HL-60/S4 treated with phorbol 12-myristate 13-acetate at 8.2 ng/mL for 4 days and 3 days (cell line): ENCODE results near the gene PRR15L.

Experiments
- in situ Hi-C: fragments of 300-500 bp; cut with MboI; formaldehyde crosslinking; loops from 2 replicates; pipeline ENCODE4 v1.15.0; 2022; ENCODE audit warnings: low sequenced_read_pairs

PRR15L gene

GRCh38 chr17:47962901-47963300, 5.2 kb upstream of the PRR15L start:
- in situ Hi-C loops, result no loop called here

- in situ Hi-C loops, result no loop called here
Observed at GRCh38 chr17:47961406-47961805, 3.7 kb upstream of the PRR15L start.

GRCh38 chr17:47959825-47960655, 2.4 kb upstream of the PRR15L start:
- in situ Hi-C loops, result no loop called here

GRCh38 chr17:47956791-47957590, 692 bp downstream of the PRR15L start:
- in situ Hi-C loops, result no loop called here

GRCh38 chr17:47955497-47956461, 1.9 kb downstream of the PRR15L start:
- in situ Hi-C loops, result no loop called here

GRCh38 chr17:47953909-47954308, 3.8 kb downstream of the PRR15L start:
- in situ Hi-C loops, result no loop called here

GRCh38 chr17:47952171-47953021, 5.3 kb downstream of the PRR15L start:
- in situ Hi-C loops, result no loop called here

- in situ Hi-C loops, result no loop called here
Observed at GRCh38 chr17:47950448-47950847, 7.2 kb downstream of the PRR15L start.

- in situ Hi-C loops, result no loop called here
Observed at GRCh38 chr17:47949946-47950345, 7.7 kb downstream of the PRR15L start.

- in situ Hi-C loops, result no loop called here
Observed at GRCh38 chr17:47949197-47949759, 8.4 kb downstream of the PRR15L start.

GRCh38 chr17:47948706-47949196, 8.9 kb downstream of the PRR15L start:
- in situ Hi-C loops, result no loop called here

- in situ Hi-C loops, result no loop called here
Observed at GRCh38 chr17:47946929-47947397, 10.7 kb downstream of the PRR15L start.

- in situ Hi-C loops, result no loop called here
Observed at GRCh38 chr17:47946516-47946915, 11.2 kb downstream of the PRR15L start.

- in situ Hi-C loops, result no loop called here
Observed at GRCh38 chr17:47945529-47946508, 11.9 kb downstream of the PRR15L start.

GRCh38 chr17:47945080-47945479, 12.6 kb downstream of the PRR15L start:
- in situ Hi-C loops, result no loop called here

GRCh38 chr17:47942568-47942967, 15.1 kb downstream of the PRR15L start:
- in situ Hi-C loops, result no loop called here

- in situ Hi-C loops, result no loop called here
Observed at GRCh38 chr17:47942096-47942510, 15.6 kb downstream of the PRR15L start.
